HT1080 (cell line): Measurements from ENCODE around the gene RBMS3. TPM values are rescaled to one million over a fixed set of nuclear protein-coding genes. Genes with fewer than 3 reads are reported as not detected.

Experiments
- DNase-seq: peaks from one replicate; pipeline ENCODE4 v3.0.0-alpha.2; 2015; ENCODE audit warnings: low read depth
- total RNA-seq: library from RNA; depleted of rRNA; stranded (reverse); fragments of >200 nt; shearing (Covaris generic); gene quantifications from 2 replicates; pipeline ENCODE4 v1.2.3, GENCODE V29; 2014

Gene RBMS3
- total RNA-seq, 1 experiment from 2014 or later = 19.6 TPM

- no peak for DNase-seq
These were observed 583.9 kb downstream of the RBMS3 start for GRCh38 chr3:29864809-29865208.

GRCh38 chr3:29868543-29869101 lies 587.8 kb downstream of the RBMS3 start:
- DNase-seq = no peak

GRCh38 chr3:29870136-29870535 lies 589.3 kb downstream of the RBMS3 start:
- DNase-seq = no peak

- no peak for DNase-seq
These were observed 590.2 kb downstream of the RBMS3 start for GRCh38 chr3:29871087-29871486.

GRCh38 chr3:29880809-29881208 lies 599.9 kb downstream of the RBMS3 start:
- DNase-seq = no peak

- DNase-seq = peak; percentile 40
These were observed 606.6 kb downstream of the RBMS3 start for GRCh38 chr3:29887451-29887850.

- DNase-seq = no peak
These were observed 608.3 kb downstream of the RBMS3 start for GRCh38 chr3:29889215-29889614.

- DNase-seq = no peak
These were observed 609.9 kb downstream of the RBMS3 start for GRCh38 chr3:29890801-29891200.

- no peak for DNase-seq
These were observed 612.2 kb downstream of the RBMS3 start for GRCh38 chr3:29892976-29893554.

GRCh38 chr3:29896856-29897255 lies 616.0 kb downstream of the RBMS3 start:
- DNase-seq = no peak

GRCh38 chr3:29898171-29898965 lies 617.5 kb downstream of the RBMS3 start:
- no peak for DNase-seq

GRCh38 chr3:29899021-29899420 lies 618.1 kb downstream of the RBMS3 start:
- no peak for DNase-seq

- no peak for DNase-seq
These were observed 620.2 kb downstream of the RBMS3 start for GRCh38 chr3:29901097-29901496.

- no peak for DNase-seq
These were observed 622.7 kb downstream of the RBMS3 start for GRCh38 chr3:29903600-29903999.

GRCh38 chr3:29906906-29907305 lies 626.0 kb downstream of the RBMS3 start:
- DNase-seq = no peak

- DNase-seq = no peak
These were observed 631.9 kb downstream of the RBMS3 start for GRCh38 chr3:29912600-29913288.

GRCh38 chr3:29914861-29915524 lies 634.1 kb downstream of the RBMS3 start:
- peak; percentile 50 for DNase-seq

- DNase-seq = no peak
These were observed 638.7 kb downstream of the RBMS3 start for GRCh38 chr3:29919571-29919970.

- peak; percentile 89 for DNase-seq
These were observed 642.3 kb downstream of the RBMS3 start for GRCh38 chr3:29922992-29923746.

- no peak for DNase-seq
These were observed 644.1 kb downstream of the RBMS3 start for GRCh38 chr3:29924783-29925561.
